ENCODE measurements around the gene RASAL2.

DNA sequence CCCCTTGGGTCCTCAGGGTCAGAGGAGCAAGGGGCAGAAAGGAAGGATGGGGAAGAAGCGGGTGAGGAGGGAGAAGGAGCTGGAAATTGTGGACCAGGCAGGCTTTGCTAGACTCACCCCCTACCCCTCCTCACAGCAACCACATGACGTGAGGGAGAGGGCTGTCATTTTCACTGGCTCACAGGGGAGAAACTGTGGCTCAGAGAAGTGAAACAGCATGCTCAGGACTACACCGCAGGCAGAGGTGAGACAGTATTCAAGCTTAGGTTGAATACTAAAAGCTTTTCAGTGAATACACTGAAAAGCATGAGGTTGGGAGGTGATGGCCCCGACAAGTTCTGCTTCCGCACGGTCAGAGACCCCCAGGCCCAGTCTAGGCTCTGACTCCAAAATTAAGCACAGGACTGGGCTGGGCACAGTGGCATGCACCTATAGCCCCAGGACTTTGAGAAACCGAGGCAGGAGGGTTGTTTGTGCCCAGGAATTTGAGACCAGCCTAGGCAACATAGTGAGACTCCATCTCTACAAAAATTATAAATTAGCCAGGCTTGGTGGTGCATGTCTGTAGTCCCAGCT is 404.1 kb downstream of the RASAL2 start:
- TF ChIP-seq POLR2A (IDR thresholded peaks at IDR 0.05; ENCODE audit: low read depth, low read length) (no peak), TAF1 (IDR thresholded peaks at IDR 0.05; ENCODE audit: borderline replicate concordance, low read depth, low read length) (no peak)

Measured in GM12892 (cell line).